ENCODE results near the gene ECEL1.
"Not testable (repeated sequence)": the region's sequence is repeated elsewhere in the genome, so short reads cannot be mapped to it uniquely, and the experiment has no call there.

Gene ECEL1

GRCh38 chr2:232487385-232488096 is at the start of gene ECEL1:
Gene ECEL1, minus strand, starts transcription at chr2:232487834. Its CDS starts 1,181 bp downstream, at chr2:232486653.
- DNase-seq (ENCODE audit: low spot score) = no peak

- DNase-seq (ENCODE audit: low spot score) = peak; percentile 63
Measured at GRCh38 chr2:232537079-232537478, 49.4 kb upstream of the ECEL1 start.

GRCh38 chr2:232535761-232536530 is 48.3 kb upstream of the ECEL1 start:
- DNase-seq (ENCODE audit: low spot score) = no peak

GRCh38 chr2:232534940-232535651 is 47.5 kb upstream of the ECEL1 start:
- no peak for DNase-seq (ENCODE audit: low spot score)

- DNase-seq (ENCODE audit: low spot score) = peak; percentile 40
Measured at GRCh38 chr2:232533944-232534710, 46.5 kb upstream of the ECEL1 start.

- not testable (repeated sequence) for DNase-seq (ENCODE audit: low spot score)
Measured at GRCh38 chr2:232532821-232533220, 45.2 kb upstream of the ECEL1 start.

- DNase-seq (ENCODE audit: low spot score) = peak; percentile 92
Measured at GRCh38 chr2:232532419-232532818, 44.8 kb upstream of the ECEL1 start.

GRCh38 chr2:232530626-232531260 is 43.1 kb upstream of the ECEL1 start:
- no peak for DNase-seq (ENCODE audit: low spot score)

GRCh38 chr2:232529806-232530547 is 42.3 kb upstream of the ECEL1 start:
- DNase-seq (ENCODE audit: low spot score) = no peak

- DNase-seq (ENCODE audit: low spot score) = no peak
Measured at GRCh38 chr2:232528746-232529460, 41.3 kb upstream of the ECEL1 start.

GRCh38 chr2:232527905-232528470 is 40.4 kb upstream of the ECEL1 start:
- no peak for DNase-seq (ENCODE audit: low spot score)

GRCh38 chr2:232526372-232526941 is 38.8 kb upstream of the ECEL1 start:
- DNase-seq (ENCODE audit: low spot score) = no peak

GRCh38 chr2:232525791-232526371 is 38.2 kb upstream of the ECEL1 start, which contains the start of gene CHRND:
Gene CHRND, plus strand, starts transcription at chr2:232526160. Its CDS starts 56 bp downstream, at chr2:232526216.
- DNase-seq (ENCODE audit: low spot score) = no peak

- no peak for DNase-seq (ENCODE audit: low spot score)
Measured at GRCh38 chr2:232525199-232525598, 37.6 kb upstream of the ECEL1 start.

GRCh38 chr2:232524771-232525170 is 37.1 kb upstream of the ECEL1 start:
- no peak for DNase-seq (ENCODE audit: low spot score)

- peak; percentile 70 for DNase-seq (ENCODE audit: low spot score)
Measured at GRCh38 chr2:232523682-232524597, 36.3 kb upstream of the ECEL1 start.

- no peak for DNase-seq (ENCODE audit: low spot score)
Measured at GRCh38 chr2:232523402-232523681, 35.7 kb upstream of the ECEL1 start.
